Measurements from ENCODE around the gene ZNG1A.
"Not testable (repeated sequence)": the region's sequence is repeated elsewhere in the genome, so short reads cannot be mapped to it uniquely, and the experiment has no call there.

DNA sequence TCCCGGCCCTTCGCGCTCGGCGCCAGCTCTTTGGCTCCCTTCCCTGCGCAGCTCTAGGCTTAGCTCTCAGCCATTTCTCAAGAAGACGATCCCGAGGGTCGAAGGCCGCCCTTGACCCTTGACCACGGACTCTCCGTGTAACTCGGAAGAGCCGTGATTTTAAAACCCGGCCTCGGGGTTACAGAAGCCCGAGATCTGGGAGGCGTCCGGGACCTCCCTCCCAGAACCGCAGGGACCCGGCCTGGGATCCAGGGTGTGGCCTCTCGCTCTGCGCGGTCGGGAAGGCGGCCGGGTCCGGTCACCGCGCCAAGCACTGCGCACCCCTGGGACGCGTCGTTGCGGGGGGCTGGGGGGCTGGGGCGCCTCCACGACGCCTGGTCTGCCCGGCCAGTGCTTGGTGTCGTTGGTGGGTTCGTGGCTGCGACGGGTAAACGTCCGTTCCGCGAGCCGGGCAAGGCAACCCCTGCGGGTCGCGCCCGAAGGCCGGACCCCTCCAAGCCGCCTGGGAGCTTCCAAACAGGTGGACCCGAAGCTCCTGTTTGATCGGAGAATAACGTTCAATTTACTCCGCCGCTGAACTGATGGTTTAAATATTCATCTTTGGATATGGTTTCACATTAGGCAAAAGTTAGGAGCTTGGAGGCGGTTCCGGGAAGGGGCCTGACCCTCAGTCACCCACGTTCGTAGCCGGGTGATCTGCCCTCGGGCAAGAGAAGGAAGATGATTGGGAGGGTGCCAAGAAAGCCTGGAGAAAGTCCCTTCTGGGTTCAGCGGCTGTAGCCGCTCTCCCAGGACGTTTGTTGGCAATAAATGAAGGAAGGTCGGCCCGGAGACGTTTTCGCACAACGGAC lies 64.4 kb downstream of the ZNG1A start:
- TF ChIP-seq, protein P1, sequence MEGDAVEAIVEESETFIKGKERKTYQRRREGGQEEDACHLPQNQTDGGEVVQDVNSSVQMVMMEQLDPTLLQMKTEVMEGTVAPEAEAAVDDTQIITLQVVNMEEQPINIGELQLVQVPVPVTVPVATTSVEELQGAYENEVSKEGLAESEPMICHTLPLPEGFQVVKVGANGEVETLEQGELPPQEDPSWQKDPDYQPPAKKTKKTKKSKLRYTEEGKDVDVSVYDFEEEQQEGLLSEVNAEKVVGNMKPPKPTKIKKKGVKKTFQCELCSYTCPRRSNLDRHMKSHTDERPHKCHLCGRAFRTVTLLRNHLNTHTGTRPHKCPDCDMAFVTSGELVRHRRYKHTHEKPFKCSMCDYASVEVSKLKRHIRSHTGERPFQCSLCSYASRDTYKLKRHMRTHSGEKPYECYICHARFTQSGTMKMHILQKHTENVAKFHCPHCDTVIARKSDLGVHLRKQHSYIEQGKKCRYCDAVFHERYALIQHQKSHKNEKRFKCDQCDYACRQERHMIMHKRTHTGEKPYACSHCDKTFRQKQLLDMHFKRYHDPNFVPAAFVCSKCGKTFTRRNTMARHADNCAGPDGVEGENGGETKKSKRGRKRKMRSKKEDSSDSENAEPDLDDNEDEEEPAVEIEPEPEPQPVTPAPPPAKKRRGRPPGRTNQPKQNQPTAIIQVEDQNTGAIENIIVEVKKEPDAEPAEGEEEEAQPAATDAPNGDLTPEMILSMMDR (conservative IDR thresholded peaks at IDR 0.05; ENCODE audit: low read depth, low read length): not testable (repeated sequence)
- not testable (repeated sequence) for TF ChIP-seq EZH2phosphoT487 (IDR thresholded peaks at IDR 0.05; ENCODE audit: borderline replicate concordance, low read length); EZH2 (IDR thresholded peaks at IDR 0.05; ENCODE audit: low read length, unreplicated experiment)
